Prostate gland (tissue), 2 donors: ENCODE data around the gene HHEX. TPM values are rescaled to one million over a fixed set of nuclear protein-coding genes. Genes with fewer than 3 reads are reported as not detected.

Experiments
- DNase-seq: peaks from one replicate; pipeline ENCODE4 v3.0.0-alpha.2; 2019; ENCODE audit warnings: low spot score
- H3K27ac ChIP-seq, 2 donors: fragments of 200-600 bp; sonication (generic); 2 replicates each; pipeline ENCODE4 v1.5.1; 2017 to 2019
- H3K27me3 ChIP-seq: fragments of 200-600 bp; sonication (generic); replicated peaks from 2 replicates; pipeline ENCODE4 v1.5.1; 2019; ENCODE audit not compliant: insufficient read depth
- H3K36me3 ChIP-seq, 2 donors: fragments of 200-600 bp; sonication (generic); 1 replicate in 1 of 2; 2 replicates in 1 of 2; pipeline versions ENCODE4 v1.5.1 to v1.8.1; 2017 to 2019
- H3K4me1 ChIP-seq: fragments of 200-600 bp; sonication (generic); replicated peaks from 2 replicates; pipeline ENCODE4 v1.5.1; 2019
- H3K4me3 ChIP-seq, 2 donors: fragments of 200-600 bp; sonication (generic); 2 replicates each; pipeline ENCODE4 v1.5.1; 2017 to 2019
- H3K9me3 ChIP-seq: fragments of 200-600 bp; sonication (generic); 2 replicates; pipeline ENCODE4 v1.5.1; 2017
- POLR2A ChIP-seq: fragments of 450-650 bp; IDR thresholded peaks from one replicate; pipeline ENCODE4 v1.6.1; 2016; ENCODE audit warnings: antibody characterized with exemption, mild to moderate bottlenecking
- POLR2AphosphoS5 ChIP-seq: sonication (generic); formaldehyde crosslinking; IDR thresholded peaks from one replicate; pipeline ENCODE4 v1.6.1; 2017; ENCODE audit warnings: antibody characterized with exemption
- WGBS: methylation state at CpG from one replicate; pipeline ENCODE4 v1.1.5; 2018; 5-methylcytosine and 5-hydroxymethylcytosine counted together
- intact Hi-C: fragments of 100-400 bp; cut with DNase I; formaldehyde crosslinking; loops from one replicate; pipeline ENCODE4 v1.14.2; 2022
- total RNA-seq, 2 donors: library from RNA; depleted of rRNA; stranded (reverse); fragments of >200 nt; gene quantifications; one replicate each; pipeline ENCODE4 v1.1.0, GENCODE V29; 2016
- TF ChIP-seq, protein P1 (sequence below), 4 experiments: fragments of 200-600 bp in 2 of 4; fragments of 450-650 bp in 2 of 4; sonication (generic) in 2 of 4; IDR thresholded peaks; 1 replicate in 3 of 4; 2 replicates in 1 of 4; pipeline ENCODE4 v1.5.1; 2016 to 2019; ENCODE audit warnings: antibody characterized with exemption in 4 of 4, mild to moderate bottlenecking in 2 of 4, moderate library complexity in 2 of 4

The HHEX gene
- total RNA-seq, 2 donors from 2014 or later = 3.0 to 6.6 TPM

DNA sequence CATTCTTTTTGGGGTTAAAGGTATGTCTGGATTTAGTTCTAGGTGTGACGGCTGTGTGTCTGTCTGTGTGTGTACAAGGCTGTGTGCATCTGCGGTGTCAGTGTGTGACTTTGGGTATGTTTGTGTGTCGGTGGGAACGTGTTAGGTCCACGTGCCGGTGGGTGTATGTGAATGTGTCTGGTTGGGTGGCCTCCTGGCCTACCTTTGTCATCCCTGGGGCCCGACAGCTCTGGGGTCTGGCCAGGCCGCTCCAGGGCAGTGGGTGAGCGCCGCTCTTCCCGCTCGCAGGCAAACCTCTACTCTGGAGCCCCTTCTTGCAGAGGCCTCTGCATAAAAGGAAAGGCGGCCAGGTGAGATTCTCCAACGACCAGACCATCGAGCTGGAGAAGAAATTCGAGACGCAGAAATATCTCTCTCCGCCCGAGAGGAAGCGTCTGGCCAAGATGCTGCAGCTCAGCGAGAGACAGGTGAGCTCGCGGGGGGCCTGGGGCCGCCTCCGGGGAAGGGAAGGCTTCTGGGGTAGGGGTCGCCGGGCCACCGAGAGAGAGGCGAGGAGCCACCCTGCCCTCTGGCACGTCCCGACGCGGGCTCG, 2.4 kb downstream of the HHEX start:
- no peak for TF ChIP-seq POLR2A
- TF ChIP-seq, protein P1, sequence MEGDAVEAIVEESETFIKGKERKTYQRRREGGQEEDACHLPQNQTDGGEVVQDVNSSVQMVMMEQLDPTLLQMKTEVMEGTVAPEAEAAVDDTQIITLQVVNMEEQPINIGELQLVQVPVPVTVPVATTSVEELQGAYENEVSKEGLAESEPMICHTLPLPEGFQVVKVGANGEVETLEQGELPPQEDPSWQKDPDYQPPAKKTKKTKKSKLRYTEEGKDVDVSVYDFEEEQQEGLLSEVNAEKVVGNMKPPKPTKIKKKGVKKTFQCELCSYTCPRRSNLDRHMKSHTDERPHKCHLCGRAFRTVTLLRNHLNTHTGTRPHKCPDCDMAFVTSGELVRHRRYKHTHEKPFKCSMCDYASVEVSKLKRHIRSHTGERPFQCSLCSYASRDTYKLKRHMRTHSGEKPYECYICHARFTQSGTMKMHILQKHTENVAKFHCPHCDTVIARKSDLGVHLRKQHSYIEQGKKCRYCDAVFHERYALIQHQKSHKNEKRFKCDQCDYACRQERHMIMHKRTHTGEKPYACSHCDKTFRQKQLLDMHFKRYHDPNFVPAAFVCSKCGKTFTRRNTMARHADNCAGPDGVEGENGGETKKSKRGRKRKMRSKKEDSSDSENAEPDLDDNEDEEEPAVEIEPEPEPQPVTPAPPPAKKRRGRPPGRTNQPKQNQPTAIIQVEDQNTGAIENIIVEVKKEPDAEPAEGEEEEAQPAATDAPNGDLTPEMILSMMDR (IDR thresholded peaks at IDR 0.05) = no peak
- TF ChIP-seq POLR2AphosphoS5 = no peak
- intact Hi-C loops = loop anchor here (5.0 to 10.0 kb wide), 2 partner anchors 100 to 153 kb away; partner anchors contain the start of genes EXOC6 and KIF11
- Histone ChIP-seq H3K36me3 (no peaks in the 10 kb centered on the region), H3K4me3 (peak overlapping the region in 1 of 2 donors; percentile 4), H3K4me1 (no peaks in the 10 kb centered on the region), H3K27me3 (no peaks in the 10 kb centered on the region), H3K27ac (no peak overlapping the region), H3K9me3 (no peaks in the 10 kb centered on the region)
- no peak for DNase-seq
- 43% methylated on average over 34 of the region's 34 CpGs for WGBS

GRCh38 chr10:92692697-92693533, 3.2 kb downstream of the HHEX start:
- H3K27me3 ChIP-seq = no peaks in the 10 kb centered on the region
- 30% methylated on average over 7 of the region's 7 CpGs for WGBS

DNA sequence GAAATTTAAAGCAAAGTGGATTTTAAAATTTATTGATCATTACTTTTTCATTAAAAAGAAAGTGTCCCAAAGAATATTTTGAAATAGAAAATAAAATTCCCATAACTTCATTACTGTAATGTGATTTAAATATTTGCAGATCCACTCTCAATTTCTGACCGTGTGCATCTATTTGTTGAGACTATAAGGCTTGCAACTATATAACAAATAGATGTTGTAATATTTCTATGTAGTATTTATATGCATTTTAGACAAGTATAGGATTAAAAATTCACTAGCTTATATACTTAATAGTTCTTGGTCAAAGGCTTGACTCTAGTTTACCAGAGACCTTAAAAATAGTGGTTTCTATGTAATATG, 3.8 kb downstream of the HHEX start:
- H3K4me3 ChIP-seq = no peak overlapping the region
- no peaks in the 10 kb centered on the region for H3K27me3 ChIP-seq
- no peak for DNase-seq
- H3K36me3 ChIP-seq = no peaks in the 10 kb centered on the region
- no peak for TF ChIP-seq POLR2A
- TF ChIP-seq, protein P1 (IDR thresholded peaks at IDR 0.05) = no peak
- TF ChIP-seq POLR2AphosphoS5 = no peak
- WGBS = 84% methylated on average over 1 of the region's 1 CpG
- H3K27ac ChIP-seq = no peak overlapping the region
- H3K9me3 ChIP-seq = no peaks in the 10 kb centered on the region
- H3K4me1 ChIP-seq = no peaks in the 10 kb centered on the region
- intact Hi-C loops = loop anchor here (5.0 to 10.0 kb wide), 2 partner anchors 101 to 151 kb away; partner anchors contain the start of genes EXOC6 and KIF11

More at GRCh38 chr10:92692697-92693533, 3.2 kb downstream of the HHEX start:
- Histone ChIP-seq H3K36me3 (no peaks in the 10 kb centered on the region), H3K4me1 (no peaks in the 10 kb centered on the region), H3K4me3 (no peak overlapping the region), H3K27ac (no peak overlapping the region), H3K9me3 (no peaks in the 10 kb centered on the region)
- TF ChIP-seq, protein P1 (IDR thresholded peaks at IDR 0.05) = no peak
- no peak for TF ChIP-seq POLR2A
- TF ChIP-seq POLR2AphosphoS5 = no peak
- intact Hi-C loops = loop anchor here (5.0 to 10.0 kb wide), 2 partner anchors 101 to 152 kb away; partner anchors contain the start of genes EXOC6 and KIF11
- no peak for DNase-seq

- Histone ChIP-seq H3K4me1 (no peaks in the 10 kb centered on the region), H3K4me3 (no peak overlapping the region), H3K9me3 (no peaks in the 10 kb centered on the region), H3K36me3 (no peaks in the 10 kb centered on the region), H3K27me3 (no peaks in the 10 kb centered on the region), H3K27ac (no peak overlapping the region)
- TF ChIP-seq POLR2A = no peak
- TF ChIP-seq, protein P1 (IDR thresholded peaks at IDR 0.05) = no peak
- no peak for TF ChIP-seq POLR2AphosphoS5
- no peak for DNase-seq
- intact Hi-C loops = loop anchor here (5.0 to 10.0 kb wide), 2 partner anchors 61 to 149 kb away; partner anchors contain the start of gene EXOC6
- 44% methylated on average over 49 of the region's 61 CpGs for WGBS
Measured at GRCh38 chr10:92695679-92696605, 6.2 kb downstream of the HHEX start.
